GM10248 (cell line): ENCODE results near the gene NAGA.
"Not testable (repeated sequence)": the region's sequence is repeated elsewhere in the genome, so short reads cannot be mapped to it uniquely, and the experiment has no call there.

Experiments used
- CTCF ChIA-PET: fragments of 300-600 bp; sonication (Branson Sonifier 250); formaldehyde crosslinking; extraction: SDS; loops from one replicate; lab custom pipeline; 2021; ENCODE audit warnings: antibody characterized with exemption; lab: Yijun Ruan, JAX
- POLR2A ChIA-PET: fragments of 350-650 bp; sonication (Branson Sonifier 250); formaldehyde crosslinking; extraction: SDS; loops from one replicate; lab custom pipeline; 2020; ENCODE audit warnings: antibody characterized with exemption; lab: Yijun Ruan, JAX
- DNase-seq: peaks from one replicate; pipeline ENCODE4 v3.0.0; 2012; ENCODE audit errors: extremely low spot score
- CTCF ChIP-seq: IDR thresholded peaks from 2 replicates; pipeline ENCODE4 v1.5.1; 2012; ENCODE audit warnings: mild to moderate bottlenecking, low read depth; ENCODE audit errors: extremely low read depth, missing control alignments, control extremely low read depth

NAGA gene

GRCh38 chr22:42074846-42075676, 4.4 kb upstream of the NAGA start:
- DNase-seq: no peak
- ChIA-PET CTCF (interaction anchor here (0.7 to 1.5 kb wide), 8 partner anchors 13 to 218 kb away, joined by 3 to 7 read pairs (median 4); partner anchors contain the start of gene CENPM), POLR2A (no interaction called here)
- TF ChIP-seq CTCF: no peak

GRCh38 chr22:42074132-42074811, 3.7 kb upstream of the NAGA start, which contains the start of gene PHETA2:
PHETA2 (plus strand) TSS chr22:42074248; CDS start chr22:42077294, 3,046 bp downstream.
- ChIA-PET POLR2A (no interaction called here), CTCF (no interaction called here)
- DNase-seq: peak; percentile 42
- TF ChIP-seq CTCF: peak; percentile 34

GRCh38 chr22:42073621-42074041, 3.0 kb upstream of the NAGA start:
- POLR2A ChIA-PET: no interaction called here
- TF ChIP-seq CTCF: no peak
- DNase-seq: no peak
- CTCF ChIA-PET: no interaction called here

GRCh38 chr22:42072606-42073330, 2.2 kb upstream of the NAGA start:
- CTCF ChIA-PET: no interaction called here
- POLR2A ChIA-PET: no interaction called here
- no peak for TF ChIP-seq CTCF
- DNase-seq: no peak

- POLR2A ChIA-PET: interaction anchor here (0.5 to 1.4 kb wide), 3 partner anchors 8 to 690 kb away, joined by 4 to 6 read pairs (median 5); partner anchors contain the start of gene SMDT1
These were observed 896 bp upstream of the NAGA start for GRCh38 chr22:42071508-42071907.

GRCh38 chr22:42069801-42070516, 653 bp downstream of the NAGA start:
- ChIA-PET CTCF (interaction anchor here (0.9 to 2.0 kb wide), 6 partner anchors 8 to 373 kb away, joined by 3 to 10 read pairs (median 4); partner anchors contain the start of gene SMDT1), POLR2A (interaction anchor here (0.6 to 1.4 kb wide), 3 partner anchors 10 to 243 kb away, joined by 3 to 7 read pairs (median 4); partner anchors contain the start of gene SMDT1)
- no peak for TF ChIP-seq CTCF
- DNase-seq: peak; percentile 13

More at GRCh38 chr22:42071508-42071907, 896 bp upstream of the NAGA start:
- DNase-seq, CTCF ChIA-PET: not testable (repeated sequence)
